Stimulated activated CD4-positive, alpha-beta T cell treated with anti-CD3 and anti-CD28 coated beads, TNF-alpha, amount 100 ng/mL, for 48 hours (primary cell): ENCODE measurements around the gene NSD2.

Experiments
- DNase-seq, 3 donors: peaks; one replicate each; pipeline ENCODE4 v3.0.0-alpha.2; 2020; ENCODE audit warnings: low read depth in 3 of 3

Gene NSD2

DNA sequence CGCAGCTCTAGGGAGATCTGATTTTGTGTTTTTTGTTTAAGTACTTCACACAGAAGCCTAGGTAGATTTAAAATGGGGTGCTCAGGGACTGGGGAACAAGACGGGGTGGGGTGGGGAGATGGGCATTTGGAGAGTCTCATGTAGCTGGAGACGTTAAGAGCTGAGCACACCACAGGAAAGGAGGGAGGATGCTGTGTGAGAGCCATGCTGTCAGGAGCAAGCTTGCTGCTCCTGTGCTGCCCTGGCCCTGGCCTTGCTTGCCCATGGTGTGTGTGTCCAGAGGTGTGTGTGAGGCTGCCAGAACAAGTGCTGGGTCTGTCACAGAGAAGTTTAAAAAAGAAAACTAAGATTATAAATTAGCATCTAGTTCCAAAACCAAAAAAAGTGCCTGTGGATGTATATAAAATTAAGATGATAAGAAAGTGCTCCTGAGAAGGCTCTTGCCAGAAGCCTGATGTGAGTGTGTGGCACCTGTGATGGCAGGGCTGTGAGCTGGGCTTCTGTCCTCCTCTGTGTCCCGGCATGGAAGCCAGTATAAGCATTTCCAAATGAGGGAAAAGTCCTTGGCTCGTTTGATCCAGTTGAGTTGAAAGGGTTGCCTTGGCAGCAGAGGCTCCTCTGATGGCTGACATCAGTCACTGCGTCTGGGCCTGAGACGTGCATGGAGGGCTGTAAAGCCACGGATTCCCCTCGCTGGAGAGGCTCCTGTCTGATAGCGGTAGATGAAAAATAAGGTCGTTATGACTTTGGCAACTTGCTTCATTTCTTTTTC is 74.1 kb downstream of the NSD2 start:
- no peak for DNase-seq

- no peak for DNase-seq
Measured at GRCh38 chr4:1945912-1946311, 74.7 kb downstream of the NSD2 start.

DNA sequence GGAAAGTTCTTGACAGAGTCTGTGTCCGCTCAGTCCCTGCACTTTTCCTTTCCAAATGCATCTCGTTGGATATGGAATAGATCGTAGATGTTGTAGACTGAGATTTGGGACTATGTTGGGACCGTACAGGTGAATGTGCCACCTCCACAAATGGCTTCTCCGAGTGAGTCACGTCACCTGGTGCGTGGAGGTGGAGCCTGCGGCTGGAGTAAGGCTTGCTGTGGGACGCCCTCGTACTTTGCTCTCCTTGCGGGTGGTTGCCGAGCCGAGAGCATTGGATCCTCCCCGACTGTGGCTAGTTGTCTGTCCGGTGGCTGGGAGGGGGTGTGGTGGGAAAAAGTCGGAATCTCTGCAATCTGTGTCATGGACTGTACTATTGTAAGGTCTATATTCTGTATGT is 77.0 kb downstream of the NSD2 start:
- DNase-seq, result no peak

GRCh38 chr4:1948892-1949436 is 77.8 kb downstream of the NSD2 start:
- DNase-seq, result no peak

- no peak for DNase-seq
Measured at GRCh38 chr4:1950369-1950768, 79.2 kb downstream of the NSD2 start.

DNA sequence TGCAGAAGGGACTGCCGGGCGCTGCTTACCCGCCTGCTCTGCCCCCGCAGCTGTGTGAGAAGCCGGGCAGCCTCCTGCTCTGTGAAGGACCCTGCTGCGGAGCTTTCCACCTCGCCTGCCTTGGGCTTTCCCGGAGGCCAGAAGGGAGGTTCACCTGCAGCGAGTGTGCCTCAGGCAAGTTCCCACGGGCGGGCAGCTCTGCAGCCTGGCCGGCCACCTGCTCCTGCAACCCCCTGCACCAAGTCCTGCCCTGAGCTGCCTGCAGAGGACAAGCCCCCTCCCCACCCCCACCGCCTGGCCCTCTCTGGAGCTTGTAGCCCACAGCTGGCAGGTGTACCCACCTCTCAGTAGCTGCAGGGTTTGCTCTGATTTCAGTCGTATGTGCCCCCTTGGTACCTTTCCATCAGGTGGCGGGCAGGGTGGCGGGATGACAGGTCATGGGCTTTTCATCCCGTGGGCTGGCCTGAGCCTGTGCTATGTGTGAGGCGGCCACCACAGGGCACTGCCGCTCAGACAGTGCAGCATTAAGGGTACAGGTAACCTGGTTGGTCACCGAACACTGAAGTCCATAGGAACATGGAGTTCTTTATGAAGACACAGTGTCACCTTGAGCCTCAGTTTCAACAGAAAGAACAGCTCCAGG is 81.0 kb downstream of the NSD2 start:
- no peak for DNase-seq

DNA sequence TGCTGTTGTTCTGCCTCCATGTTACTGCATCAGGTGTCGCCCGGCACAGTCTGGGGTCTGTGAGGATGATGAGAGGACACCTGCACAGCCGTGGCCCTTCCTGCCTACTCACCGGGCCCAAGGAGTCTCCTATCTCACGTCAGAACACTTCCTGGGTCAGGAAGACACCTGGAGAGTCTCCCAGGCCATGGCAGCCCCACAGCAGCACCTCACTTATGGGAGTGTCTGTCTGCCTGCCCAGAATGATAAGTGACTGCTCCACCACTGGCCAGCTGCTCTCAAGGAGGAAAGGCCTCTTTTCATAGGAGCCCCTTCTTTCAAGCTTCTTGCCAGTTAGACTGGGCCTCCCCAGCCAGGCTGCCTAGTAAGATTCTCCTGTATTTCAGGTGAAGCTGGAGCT is 81.5 kb downstream of the NSD2 start:
- no peak for DNase-seq

- DNase-seq, result no peak
Measured at GRCh38 chr4:1953335-1953734, 82.1 kb downstream of the NSD2 start.

- DNase-seq, result no peak
Measured at GRCh38 chr4:1956631-1957030, 85.4 kb downstream of the NSD2 start.

GRCh38 chr4:1958276-1959103 is 87.3 kb downstream of the NSD2 start:
- DNase-seq, result no peak

DNA sequence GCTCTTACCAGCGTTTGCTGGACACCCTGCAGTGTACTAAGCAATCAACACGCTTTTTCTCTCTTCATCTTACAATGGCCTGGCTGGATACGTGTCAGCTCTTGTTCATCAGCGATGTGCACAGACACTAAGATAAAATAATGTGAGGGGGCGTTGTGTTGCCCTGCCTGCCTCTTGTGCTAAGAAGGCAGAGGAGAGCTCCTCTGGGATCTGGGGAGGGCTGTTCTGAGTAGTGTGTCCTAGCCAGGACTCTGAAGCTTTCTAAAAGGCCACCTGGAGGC is 87.9 kb downstream of the NSD2 start:
- DNase-seq, result no peak

GRCh38 chr4:1960170-1960825 is 89.1 kb downstream of the NSD2 start:
- no peak for DNase-seq

DNA sequence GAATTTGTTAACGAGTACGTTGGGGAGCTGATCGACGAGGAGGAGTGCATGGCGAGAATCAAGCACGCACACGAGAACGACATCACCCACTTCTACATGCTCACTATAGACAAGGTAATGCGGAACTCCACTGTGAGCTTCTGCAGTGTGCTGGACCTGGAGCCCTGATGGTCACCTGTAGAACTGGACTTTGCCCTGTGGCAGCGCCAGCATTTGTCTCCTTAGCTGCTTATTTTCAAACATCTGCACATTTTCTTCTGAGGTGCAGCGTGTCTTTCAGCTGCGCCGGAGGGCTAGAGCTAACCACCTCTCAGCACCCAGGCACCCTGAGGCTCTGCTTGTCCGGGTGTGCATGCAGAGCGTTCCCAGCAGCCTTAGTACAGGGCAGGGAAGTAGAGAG is 89.8 kb downstream of the NSD2 start:
- no peak for DNase-seq

DNA sequence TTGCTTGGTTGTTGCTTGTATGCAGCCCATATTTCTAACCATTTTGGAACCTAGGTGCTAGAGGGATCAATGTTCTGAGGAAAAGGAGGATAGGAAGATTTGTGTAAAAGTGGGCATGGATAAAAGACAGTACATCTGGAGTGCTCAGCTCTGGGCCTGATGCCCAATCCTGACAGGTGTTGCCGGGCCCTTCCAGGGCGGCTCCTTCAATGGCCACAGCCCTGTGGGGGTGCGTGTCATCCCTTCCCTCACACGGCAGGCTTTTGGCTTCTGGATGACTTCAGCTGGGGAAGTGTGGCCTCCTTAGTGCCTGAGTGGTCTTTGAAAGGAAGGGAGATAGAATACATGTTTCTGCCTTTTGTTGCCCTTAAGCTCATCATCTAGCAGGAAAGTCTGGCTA is 90.4 kb downstream of the NSD2 start:
- no peak for DNase-seq

- no peak for DNase-seq
Measured at GRCh38 chr4:1962980-1963379, 91.8 kb downstream of the NSD2 start.

DNA sequence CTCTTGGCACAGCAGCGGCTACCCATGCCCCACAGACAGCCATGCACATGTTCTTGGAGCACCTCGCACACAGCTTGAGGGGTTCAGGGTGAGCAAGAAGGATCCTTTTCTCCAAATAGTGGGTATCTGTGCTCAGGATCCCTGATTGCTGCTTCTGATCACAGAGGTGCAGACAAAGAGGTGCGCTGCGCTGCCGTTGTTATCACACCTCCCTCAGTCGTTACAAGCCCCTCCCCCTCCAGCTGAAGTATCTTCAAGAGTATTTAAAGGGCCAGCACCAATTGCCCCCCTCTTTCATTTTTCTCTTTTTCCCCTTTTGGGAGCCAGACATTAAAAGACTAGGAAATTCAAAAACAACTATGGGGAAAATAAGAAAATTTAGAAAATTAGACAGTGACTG is 93.2 kb downstream of the NSD2 start:
- DNase-seq, result no peak

GRCh38 chr4:1964971-1965370 is 93.8 kb downstream of the NSD2 start:
- no peak for DNase-seq

DNA sequence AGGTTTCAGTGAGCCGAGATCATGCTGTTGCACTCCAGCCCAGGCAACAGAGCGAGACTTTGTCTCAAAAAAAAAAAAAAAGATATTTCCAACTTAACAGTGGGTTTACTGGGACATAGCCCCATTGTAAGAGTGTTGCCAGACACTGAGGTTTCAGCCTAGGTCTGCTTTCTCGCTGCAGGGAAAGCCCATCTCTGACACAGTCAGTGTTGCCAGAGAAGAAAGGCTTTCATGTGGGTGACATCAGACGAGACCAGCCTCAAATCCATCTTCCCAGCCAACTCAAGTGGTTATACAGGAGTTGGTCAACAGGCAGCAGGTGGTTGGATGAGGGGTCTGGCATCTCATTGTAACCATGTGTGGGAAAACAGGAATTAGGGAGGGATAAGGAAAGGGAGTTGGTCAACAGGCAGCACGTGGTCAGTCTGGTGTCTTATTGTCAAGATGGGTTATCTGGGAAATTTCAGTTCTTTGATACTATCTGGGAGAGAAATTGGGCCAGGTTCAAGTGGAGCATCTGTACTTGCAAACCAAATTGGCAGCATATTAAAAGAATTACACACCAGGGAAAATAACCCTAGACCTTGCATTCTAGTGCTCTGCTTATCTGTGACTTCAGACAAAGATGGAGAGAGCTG is 96.4 kb downstream of the NSD2 start:
- no peak for DNase-seq

- no peak for DNase-seq
Measured at GRCh38 chr4:1968686-1969295, 97.6 kb downstream of the NSD2 start.

GRCh38 chr4:1969928-1970723 is 98.9 kb downstream of the NSD2 start:
- DNase-seq, result no peak
